Measurements from ENCODE around the gene RHOA.
"Not testable (repeated sequence)": the region's sequence is repeated elsewhere in the genome, so short reads cannot be mapped to it uniquely, and the experiment has no call there.

Gene RHOA

DNA sequence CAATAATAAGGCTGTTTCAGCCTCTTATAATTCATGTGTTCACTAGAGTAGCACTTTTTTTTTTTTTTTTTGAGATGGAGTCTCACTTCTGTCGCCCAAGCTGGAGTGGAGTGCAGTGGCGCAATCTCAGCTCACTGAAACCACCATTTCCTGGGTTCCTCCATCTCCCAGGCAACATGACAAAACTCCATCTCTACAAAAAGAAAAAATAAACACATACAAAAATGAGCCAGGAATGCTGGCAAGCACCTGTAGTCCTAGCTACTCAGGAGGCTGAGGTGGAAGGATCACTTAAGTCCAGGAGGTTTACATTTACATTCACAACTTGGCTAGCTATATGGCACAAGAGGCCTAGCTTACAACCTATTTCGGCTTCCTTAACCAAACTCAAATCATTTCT is 78.7 kb downstream of the RHOA start:
- no peak for DNase-seq (ENCODE audit: extremely low read depth in 1 of 2, low read depth in 1 of 2)

DNA sequence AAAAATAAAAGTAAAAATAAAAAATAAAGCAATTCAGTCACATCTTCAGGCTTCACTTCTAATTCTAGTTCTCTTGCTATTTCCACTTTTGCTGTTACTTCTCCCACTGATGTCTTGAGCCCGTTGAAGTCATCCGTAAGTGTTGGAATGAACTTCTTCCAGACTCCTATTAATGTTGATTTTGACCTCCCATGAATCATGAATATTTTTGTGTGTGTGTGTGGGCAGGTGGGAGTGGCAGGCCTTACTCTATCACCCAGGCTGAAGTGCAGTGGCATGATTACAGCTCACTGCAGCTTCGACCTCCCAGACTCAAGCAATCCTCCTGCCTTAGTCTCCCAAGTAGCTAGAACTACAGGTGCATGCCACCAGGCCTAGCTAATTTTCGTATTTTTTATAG is 82.6 kb downstream of the RHOA start:
- DNase-seq (ENCODE audit: extremely low read depth in 1 of 2, low read depth in 1 of 2), result no peak

DNA sequence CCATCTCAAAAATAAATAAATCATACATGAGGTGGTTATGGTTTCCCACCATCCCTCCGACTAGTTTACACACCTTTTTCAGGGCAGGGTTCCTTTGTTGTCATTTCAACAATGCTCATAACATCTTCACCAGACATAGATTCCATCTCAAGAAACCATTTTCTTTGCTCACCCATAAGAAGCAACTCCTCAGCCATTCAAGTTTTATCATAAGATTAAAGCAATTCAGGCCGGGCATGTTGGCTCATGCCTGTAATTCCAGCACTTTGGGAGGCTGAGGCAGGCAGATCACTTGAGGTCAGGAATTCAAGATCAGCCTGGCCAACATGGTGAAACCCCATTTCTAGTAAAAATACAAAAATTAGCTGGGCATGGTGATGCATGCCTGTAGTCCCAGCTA is 83.4 kb downstream of the RHOA start:
- DNase-seq (ENCODE audit: extremely low read depth in 1 of 2, low read depth in 1 of 2), result not testable (repeated sequence)

DNA sequence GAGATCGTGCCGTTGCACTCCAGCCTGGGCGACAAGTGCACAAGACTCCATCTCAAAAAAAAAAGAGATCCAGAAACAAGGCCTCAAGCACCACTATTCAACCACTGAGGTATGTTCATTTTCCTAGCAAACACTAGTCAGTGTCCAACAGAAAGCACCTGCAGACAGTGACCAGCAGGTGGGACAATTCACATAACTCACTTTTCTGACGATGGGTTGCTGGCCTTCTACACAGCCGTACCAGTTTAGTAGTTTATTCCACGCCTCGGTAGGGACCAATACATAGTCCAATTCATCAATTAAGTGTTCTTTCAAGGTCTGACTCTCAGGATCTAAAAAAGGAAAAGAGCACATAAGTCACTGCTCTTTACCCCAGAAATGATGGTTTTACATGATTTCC is 84.3 kb downstream of the RHOA start:
- DNase-seq (ENCODE audit: extremely low read depth in 1 of 2, low read depth in 1 of 2), result no peak

DNA sequence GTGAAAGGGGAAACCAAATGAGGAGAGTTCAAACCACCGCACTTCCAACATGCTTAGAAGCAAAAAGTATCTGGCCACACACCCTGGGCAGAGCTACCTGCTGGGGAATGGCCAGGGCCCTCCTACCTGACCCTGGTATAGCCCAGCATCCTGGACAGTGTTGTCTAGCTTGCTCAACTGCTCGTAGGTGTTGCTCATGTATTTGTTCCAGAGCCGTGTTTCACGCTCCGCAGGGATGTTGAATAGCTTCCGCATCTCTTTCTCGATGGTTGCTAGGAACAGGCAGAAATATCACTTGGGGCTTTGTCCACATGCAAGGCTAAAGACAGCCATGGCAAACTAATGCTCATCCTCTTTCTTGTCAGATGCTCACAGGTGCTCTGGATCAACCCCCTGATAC is 87.0 kb downstream of the RHOA start:
- DNase-seq (ENCODE audit: extremely low read depth in 1 of 2, low read depth in 1 of 2), result no peak

DNA sequence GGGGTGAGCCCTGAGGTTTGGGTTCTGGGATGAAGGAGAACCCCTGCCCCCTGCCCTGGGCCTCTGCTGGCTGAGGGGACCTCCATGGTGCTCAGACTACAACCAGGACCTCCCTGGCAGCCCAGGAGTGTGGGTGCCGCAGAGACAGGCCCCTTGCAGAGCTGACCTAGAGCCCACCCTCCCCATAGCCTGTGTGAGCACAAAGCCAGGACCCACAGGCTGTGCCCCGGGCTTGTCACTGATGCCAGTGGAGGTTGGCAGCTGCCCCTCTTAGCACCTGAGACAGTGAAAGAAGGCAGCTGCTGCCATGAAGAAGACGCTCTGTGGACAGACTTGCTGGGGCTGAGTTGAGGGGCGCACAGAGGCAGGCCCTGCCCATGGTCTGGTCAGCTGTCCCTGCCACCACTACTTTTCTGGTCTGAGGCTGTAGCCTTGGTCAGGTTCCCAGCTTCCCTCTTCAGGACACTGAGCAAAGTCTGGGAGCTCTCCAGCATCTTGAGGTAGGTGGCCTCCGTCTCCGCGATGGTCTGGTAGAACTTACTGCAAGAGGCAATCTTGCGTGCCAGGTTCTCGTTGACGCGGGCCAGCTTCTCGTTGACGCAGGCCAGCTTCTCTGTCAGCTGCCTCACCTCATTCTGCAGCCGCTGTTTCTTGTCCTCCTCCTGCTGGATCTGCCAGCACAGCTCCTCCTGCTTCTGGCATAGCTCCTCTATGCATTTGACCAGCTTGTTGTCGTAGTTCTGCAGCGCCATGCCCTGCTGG is 94.9 kb downstream of the RHOA start:
- DNase-seq (ENCODE audit: extremely low read depth in 1 of 2, low read depth in 1 of 2), result no peak

DNA sequence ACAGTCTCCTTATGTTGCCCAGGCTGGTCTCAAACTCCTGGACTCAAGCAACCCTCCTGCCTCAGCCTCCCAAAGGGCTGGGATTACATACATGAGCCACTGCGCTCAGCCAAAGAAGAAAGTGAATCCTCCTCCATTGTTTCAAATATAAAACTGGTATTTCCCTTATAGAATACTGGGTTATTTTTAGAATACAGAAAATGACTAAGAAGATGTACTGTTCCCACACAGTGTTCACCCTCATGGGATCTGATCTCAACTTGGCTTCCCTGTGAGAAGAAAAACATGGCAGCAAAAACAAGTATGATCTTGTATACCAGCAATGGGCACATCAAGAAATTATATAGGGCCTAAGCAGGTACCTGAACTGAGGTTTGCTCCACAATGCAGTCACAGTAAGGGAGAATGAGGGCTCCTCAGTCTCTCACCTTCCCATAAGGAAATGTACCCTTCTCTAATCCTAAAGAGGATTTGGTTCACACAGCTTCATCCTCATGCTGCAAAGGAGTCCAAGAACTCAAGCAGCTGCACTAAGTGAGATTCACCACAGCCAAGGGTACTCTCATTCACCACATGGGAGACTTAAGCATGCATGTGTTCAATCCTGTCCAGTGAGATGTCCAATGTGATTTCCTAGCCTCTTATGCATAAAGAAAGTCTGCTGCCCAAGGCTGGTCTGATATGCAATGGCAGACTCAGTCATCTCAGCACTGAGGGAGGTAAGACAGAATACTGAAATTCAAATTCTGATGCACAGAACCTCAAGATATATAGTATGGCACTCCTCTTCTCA is 97.7 kb downstream of the RHOA start:
- DNase-seq (ENCODE audit: extremely low read depth in 1 of 2, low read depth in 1 of 2), result no peak

DNA sequence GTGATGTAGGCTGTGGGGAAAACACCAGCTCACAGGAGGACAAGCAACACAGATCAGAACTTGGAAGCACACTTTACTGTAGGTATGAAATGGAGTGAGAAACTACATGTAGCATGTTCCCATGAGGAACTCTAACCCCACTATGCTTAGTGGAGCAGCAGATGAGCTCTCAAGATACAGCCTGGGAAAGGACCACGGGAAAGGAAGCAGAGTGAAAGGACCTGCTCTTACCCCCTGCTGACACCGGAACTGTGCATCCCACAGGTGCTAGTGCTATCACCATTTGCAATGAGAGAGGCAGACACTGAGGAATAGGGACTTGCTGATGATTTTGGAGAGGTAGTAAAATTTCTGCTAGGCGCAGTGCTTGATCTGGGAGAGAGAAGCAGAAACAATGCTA is 100.5 kb downstream of the RHOA start:
- DNase-seq (ENCODE audit: extremely low read depth in 1 of 2, low read depth in 1 of 2), result no peak

DNA sequence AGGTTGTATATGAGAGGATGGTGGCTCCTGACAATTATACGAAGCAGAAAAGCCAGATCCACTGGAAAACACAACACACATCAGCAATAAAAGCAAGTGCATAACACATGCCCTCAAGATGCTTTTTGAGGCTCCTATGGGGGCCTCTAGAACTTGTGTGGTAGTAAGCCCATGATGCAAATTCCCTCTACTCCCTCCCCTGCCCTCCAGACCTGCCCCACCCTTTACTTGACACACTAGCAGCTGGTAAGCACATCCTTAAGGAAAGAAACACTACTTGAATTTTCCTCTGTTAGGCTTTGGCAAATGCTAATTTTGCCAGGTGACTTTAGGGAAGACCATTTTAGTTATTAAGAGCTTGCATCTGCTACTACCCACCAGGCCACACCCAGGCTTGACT is 101.1 kb downstream of the RHOA start:
- no peak for DNase-seq (ENCODE audit: extremely low read depth in 1 of 2, low read depth in 1 of 2)
